ENCODE data around the gene PEAK1.

- no peak for TF ChIP-seq CTCF (IDR thresholded peaks at IDR 0.05)
- TF ChIP-seq POLR2A (IDR thresholded peaks at IDR 0.05) = no peak
These were observed 292.3 kb downstream of the PEAK1 start for GRCh38 chr15:77127626-77128025.
